Measurements from ENCODE around the gene SMO.
"Not testable (repeated sequence)": the region's sequence is repeated elsewhere in the genome, so short reads cannot be mapped to it uniquely, and the experiment has no call there.

SMO gene

GRCh38 chr7:129231666-129232065, 43.2 kb downstream of the SMO start:
- DNase-seq (ENCODE audit: low read depth in 1 of 2, low spot score in 1 of 2), result no peak

DNA sequence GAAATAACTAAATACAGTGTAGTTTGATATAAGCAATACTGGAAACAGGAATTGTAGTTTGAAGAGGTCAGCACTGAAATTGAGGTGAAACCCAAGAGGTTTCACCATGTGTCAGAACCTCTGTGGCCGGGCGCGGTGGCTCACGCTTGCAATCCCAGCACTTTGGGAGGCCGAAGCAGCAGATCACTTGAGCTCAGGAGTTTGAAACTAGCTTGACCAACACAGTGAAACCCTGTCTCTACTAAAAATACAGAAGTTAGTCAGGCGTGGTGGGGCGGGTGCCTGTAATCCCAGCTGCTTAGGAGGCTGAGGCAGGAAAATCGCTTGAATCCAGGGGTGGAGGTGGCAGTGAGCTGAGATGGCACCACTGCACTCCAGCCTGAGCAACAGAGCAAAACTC, 50.1 kb downstream of the SMO start:
- DNase-seq (ENCODE audit: low read depth in 1 of 2, low spot score in 1 of 2), result no peak

- DNase-seq (ENCODE audit: low read depth in 1 of 2, low spot score in 1 of 2), result no peak
These were observed 51.8 kb downstream of the SMO start for GRCh38 chr7:129240119-129240820.

DNA sequence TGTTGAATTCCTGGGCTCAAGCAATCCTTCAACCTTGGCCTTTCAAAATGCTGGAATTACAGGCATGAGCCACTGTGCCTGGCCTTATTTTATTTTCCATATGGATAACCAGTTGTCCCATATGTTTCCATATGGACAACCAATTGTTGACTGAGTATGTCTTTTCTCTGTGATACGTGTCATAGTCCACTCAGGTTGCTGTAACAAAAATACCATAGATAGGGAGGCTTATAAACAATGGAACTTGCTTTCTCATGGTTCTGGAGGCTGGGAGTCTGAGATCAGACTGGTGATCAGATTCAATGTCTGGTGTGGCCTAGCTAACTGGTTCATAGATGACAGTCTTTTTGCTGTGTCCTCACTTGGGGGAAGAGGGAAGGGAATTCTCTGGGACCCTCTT, 55.8 kb downstream of the SMO start:
- DNase-seq (ENCODE audit: low read depth in 1 of 2, low spot score in 1 of 2), result no peak

- DNase-seq (ENCODE audit: low read depth in 1 of 2, low spot score in 1 of 2), result no peak
These were observed 57.1 kb downstream of the SMO start for GRCh38 chr7:129245533-129245932.

GRCh38 chr7:129247087-129247486, 58.7 kb downstream of the SMO start:
- no peak for DNase-seq (ENCODE audit: low read depth in 1 of 2, low spot score in 1 of 2)

DNA sequence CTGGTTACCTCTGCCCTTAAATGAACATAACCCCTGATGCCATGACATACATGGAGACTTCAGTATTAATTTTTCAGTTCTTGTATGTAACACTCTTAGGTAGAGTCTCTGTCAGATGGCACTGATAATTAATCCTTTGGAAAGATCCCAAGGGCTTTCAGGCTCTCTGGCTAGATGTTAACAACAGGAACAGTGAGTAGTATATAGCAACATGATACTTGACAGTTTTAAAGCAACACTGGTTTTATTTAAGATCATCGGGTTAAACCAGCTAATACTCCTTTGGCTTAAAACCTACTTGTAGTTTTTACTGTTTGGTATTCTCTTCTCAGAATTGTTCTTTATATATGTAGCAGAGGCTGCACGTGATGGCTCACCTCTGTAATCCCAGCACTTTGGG, 63.7 kb downstream of the SMO start:
- no peak for DNase-seq (ENCODE audit: low read depth in 1 of 2, low spot score in 1 of 2)

GRCh38 chr7:129252603-129253002, 64.2 kb downstream of the SMO start:
- not testable (repeated sequence) for DNase-seq (ENCODE audit: low read depth in 1 of 2, low spot score in 1 of 2)

- DNase-seq (ENCODE audit: low read depth in 1 of 2, low spot score in 1 of 2), result no peak
These were observed 67.4 kb downstream of the SMO start for GRCh38 chr7:129255800-129256199.

DNA sequence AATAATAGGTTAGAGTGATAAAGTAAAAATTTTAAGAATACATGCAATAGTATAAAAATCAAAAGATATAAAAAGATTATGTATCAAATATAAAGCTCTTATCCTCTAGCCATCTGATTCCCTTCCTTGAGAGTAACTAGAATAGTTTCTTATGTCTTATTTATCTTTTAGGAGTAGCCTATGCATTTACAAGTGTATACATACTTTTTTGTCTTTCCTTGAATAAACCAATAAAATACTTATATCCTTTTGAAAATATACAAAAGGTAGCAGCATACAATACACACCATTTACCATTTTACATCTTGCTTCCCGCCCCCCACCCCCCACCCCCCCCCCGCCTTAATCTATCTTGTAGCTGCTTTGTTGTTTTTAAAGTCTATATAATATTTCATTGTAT, 67.8 kb downstream of the SMO start:
- DNase-seq (ENCODE audit: low read depth in 1 of 2, low spot score in 1 of 2), result no peak

GRCh38 chr7:129257168-129257567, 68.7 kb downstream of the SMO start:
- no peak for DNase-seq (ENCODE audit: low read depth in 1 of 2, low spot score in 1 of 2)

DNA sequence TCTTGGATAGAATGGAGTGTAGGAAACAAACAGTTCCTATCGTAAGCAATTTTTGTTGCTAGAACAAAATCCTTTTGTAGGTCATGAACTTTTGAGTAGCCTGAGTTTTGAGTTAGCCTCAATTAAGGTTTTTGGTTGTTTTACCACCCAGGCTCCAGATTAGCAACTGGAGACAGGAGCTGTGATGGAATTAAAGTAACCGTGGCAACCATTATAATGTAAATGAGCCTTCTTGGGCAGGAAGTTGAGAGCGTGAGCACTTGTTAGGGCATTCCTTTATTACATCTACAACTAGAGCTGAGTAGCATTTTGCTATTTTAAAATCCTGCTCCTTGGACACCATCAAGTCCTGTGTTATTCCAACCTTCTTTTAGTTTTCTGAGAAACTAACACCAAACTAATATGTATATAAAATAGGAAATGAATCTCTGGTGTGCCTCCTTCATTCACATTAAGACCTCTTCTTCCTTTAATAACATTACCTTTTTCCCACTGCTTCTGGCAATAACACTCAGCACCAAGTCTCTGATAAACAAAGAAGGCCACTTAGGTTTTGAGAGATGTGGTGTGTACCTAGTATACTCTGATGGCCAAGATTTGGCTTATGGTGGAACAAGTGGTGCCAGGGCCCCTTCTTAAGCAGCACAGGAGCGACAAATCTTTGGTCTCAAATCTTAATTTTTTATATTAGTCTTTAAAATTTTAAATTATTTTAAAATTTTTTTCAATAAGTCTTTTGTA, 70.4 kb downstream of the SMO start:
- DNase-seq (ENCODE audit: low read depth in 1 of 2, low spot score in 1 of 2), result no peak

DNA sequence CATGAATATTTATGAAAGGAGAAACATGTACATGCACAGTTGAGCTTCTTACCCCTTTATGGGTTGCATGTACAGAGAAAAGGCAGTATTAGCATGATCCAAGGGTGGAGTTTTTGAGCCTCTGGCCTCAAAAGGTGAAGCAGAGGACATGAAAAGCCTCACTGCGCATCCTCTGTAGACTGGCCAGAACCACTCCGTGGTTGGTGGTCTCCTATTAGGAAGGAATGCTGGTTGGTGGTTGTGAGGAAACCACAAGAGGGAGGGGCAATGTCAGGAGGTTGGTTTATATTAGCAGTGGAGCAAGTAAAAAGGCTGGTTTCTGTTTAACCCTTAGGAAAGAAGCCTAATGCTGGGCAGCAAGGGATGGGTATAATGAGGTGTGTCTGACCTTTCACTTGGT, 73.9 kb downstream of the SMO start:
- DNase-seq (ENCODE audit: low read depth in 1 of 2, low spot score in 1 of 2), result no peak
